ENCODE measurements around the gene ADGRF4.
A peak's percentile ranks its signal among the peaks of the same experiment; 100 is the strongest.

The ADGRF4 gene

DNA sequence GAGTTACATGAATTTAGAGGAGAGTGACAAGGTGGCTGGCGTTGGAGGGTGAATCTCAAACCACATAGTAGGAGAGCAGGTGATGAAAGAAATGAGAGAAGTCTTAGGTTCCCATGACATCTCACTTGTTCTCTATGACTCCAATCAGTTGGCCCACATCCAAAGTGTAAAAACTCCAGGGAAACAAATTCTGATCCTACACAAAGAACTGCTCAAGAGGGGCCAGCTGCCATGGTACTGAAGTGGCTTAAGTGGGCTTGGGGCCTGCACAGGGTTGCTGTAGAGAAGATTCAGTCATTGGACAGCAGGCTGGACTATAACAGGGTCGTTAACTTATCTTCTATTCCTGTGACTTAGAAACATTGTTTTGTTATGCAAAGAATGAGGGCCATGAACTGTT lies 7.6 kb upstream of the ADGRF4 start:
- H3K4me3 ChIP-seq (ENCODE audit: control insufficient read depth, low read depth, low read length): no peak overlapping the region
- TF ChIP-seq, protein P1, sequence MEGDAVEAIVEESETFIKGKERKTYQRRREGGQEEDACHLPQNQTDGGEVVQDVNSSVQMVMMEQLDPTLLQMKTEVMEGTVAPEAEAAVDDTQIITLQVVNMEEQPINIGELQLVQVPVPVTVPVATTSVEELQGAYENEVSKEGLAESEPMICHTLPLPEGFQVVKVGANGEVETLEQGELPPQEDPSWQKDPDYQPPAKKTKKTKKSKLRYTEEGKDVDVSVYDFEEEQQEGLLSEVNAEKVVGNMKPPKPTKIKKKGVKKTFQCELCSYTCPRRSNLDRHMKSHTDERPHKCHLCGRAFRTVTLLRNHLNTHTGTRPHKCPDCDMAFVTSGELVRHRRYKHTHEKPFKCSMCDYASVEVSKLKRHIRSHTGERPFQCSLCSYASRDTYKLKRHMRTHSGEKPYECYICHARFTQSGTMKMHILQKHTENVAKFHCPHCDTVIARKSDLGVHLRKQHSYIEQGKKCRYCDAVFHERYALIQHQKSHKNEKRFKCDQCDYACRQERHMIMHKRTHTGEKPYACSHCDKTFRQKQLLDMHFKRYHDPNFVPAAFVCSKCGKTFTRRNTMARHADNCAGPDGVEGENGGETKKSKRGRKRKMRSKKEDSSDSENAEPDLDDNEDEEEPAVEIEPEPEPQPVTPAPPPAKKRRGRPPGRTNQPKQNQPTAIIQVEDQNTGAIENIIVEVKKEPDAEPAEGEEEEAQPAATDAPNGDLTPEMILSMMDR (conservative IDR thresholded peaks at IDR 0.05; ENCODE audit: control insufficient read depth, insufficient read depth, low read depth, low read length): no peak
- DNase-seq (ENCODE audit: low read depth): no peak

DNA sequence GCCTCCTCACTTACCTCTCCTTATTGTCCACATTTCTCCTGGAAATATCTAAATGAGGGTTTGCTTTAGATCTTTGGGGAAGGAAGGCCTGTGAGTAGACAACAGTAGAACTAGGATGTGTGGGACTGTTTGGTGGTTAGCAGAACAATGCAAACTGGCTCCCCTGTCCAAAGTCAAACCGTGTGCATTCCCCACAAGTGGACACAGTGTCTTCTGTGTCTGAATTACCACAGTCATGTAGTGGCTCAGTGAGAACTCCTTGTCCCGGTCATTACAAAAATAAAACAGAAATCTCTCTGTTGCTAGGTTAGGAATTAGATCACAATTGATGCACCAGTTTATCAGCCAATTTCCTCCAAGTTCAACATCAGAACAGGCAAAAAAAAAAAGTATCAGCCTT lies 455 bp upstream of the ADGRF4 start:
- H3K4me3 ChIP-seq (ENCODE audit: control insufficient read depth, low read depth, low read length): no peak overlapping the region
- no peak for DNase-seq (ENCODE audit: low read depth)
- TF ChIP-seq, protein P1 (conservative IDR thresholded peaks at IDR 0.05; ENCODE audit: control insufficient read depth, insufficient read depth, low read depth, low read length): no peak

DNA sequence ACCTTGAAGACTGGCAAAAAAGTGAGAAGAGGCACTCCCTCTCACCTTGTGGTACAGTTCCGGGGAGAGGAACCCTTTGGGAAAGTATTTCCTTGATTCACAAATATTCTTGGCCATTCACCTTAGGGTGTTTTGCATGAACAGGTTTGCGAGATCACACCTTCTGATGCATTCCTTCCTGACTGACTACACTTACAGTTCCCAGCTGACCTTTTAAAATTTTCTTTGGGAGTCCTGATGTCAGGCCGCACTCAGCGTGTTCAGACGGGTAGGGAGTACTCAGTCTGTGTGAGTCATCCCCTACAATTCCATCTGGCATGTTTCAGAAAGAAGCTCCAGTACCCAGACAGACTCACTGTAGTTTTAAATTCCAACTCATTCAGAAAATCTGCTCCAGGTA lies 1.7 kb downstream of the ADGRF4 start:
- H3K4me3 ChIP-seq (ENCODE audit: control insufficient read depth, low read depth, low read length): no peak overlapping the region
- TF ChIP-seq, protein P1 (conservative IDR thresholded peaks at IDR 0.05; ENCODE audit: control insufficient read depth, insufficient read depth, low read depth, low read length): no peak
- DNase-seq (ENCODE audit: low read depth): peak; percentile 62

DNA sequence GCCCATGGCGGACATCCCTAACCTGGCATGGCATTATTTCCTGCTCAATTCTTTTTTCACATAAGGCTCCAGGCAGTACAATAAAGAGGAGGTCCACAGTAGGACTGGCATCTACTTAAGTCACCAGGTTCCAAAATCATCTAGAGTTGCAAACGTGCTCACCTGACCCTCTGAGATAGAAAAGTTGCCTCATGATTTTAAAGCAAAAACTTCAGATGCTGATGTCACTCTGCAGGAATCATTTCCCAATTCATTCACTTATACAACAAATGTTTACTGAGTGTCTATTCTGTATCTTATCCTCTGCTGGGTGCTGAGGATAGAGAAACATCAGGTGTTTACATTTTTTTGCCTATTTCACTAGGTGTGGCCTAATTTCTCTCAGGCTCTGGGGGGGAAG lies 2.2 kb downstream of the ADGRF4 start:
- TF ChIP-seq, protein P1 (conservative IDR thresholded peaks at IDR 0.05; ENCODE audit: control insufficient read depth, insufficient read depth, low read depth, low read length): no peak
- H3K4me3 ChIP-seq (ENCODE audit: control insufficient read depth, low read depth, low read length): no peak overlapping the region
- no peak for DNase-seq (ENCODE audit: low read depth)

DNA sequence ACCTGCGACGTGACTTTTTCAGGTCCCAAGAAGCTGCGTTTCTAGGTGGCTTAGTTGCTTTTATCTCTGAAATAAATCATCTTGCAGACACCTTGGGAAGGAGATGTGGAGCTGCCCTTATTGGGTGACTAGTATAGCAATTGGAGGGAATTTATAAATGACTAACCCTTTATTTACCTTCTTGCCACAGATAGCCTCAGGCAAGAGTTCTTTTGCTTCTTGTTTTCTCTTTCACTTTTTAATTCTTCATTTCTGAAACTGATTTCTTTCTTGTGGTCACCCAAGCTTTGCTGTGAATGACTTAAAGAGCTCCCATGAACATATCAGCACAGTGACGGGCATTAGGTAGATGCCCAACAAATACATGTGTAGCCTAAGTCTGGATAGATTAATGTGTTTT lies 3.0 kb downstream of the ADGRF4 start:
- DNase-seq (ENCODE audit: low read depth): no peak
- TF ChIP-seq, protein P1 (conservative IDR thresholded peaks at IDR 0.05; ENCODE audit: control insufficient read depth, insufficient read depth, low read depth, low read length): no peak
- no peak overlapping the region for H3K4me3 ChIP-seq (ENCODE audit: control insufficient read depth, low read depth, low read length)

DNA sequence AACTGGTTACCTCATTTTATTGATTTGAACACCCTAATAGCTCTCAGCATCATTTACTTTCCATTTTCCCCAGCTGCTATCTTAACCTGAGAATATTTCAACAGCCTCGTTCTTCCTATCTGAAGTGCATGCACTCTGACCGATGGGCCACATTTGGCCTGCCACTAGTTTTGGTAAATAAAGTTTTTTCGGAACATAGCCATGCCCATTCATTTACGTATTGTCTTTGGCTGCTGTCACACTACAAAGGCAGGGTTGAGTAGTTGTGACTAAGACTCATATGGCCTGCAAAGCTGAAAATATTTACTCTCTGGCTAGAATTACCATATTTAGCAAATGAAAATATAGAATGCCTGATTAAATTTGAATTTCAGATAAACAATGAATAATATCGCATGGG lies 10.8 kb downstream of the ADGRF4 start:
- no peak for DNase-seq (ENCODE audit: low read depth)
- no peak overlapping the region for H3K4me3 ChIP-seq (ENCODE audit: control insufficient read depth, low read depth, low read length)
- TF ChIP-seq, protein P1 (conservative IDR thresholded peaks at IDR 0.05; ENCODE audit: control insufficient read depth, insufficient read depth, low read depth, low read length): no peak

DNA sequence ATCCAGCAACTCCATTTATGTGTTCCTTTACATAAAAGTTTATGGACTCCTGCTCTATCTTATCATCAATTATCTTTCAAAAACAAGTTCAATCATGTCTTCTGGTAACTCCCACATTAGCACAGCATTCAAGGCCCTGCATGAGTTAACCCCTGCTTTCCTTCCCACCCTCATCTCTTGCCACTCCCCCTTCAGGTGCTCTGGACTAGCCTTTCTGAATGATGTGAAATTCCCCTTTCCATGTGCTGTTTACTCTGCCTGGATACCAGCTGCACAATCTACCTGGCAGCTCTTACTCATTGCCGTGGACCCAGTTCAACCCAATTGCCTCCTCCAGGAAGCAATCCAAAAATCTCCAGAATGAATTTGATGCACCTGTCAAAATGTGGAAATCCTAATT lies 11.9 kb downstream of the ADGRF4 start:
- no peak for DNase-seq (ENCODE audit: low read depth)
- H3K4me3 ChIP-seq (ENCODE audit: control insufficient read depth, low read depth, low read length): no peak overlapping the region
- TF ChIP-seq, protein P1 (conservative IDR thresholded peaks at IDR 0.05; ENCODE audit: control insufficient read depth, insufficient read depth, low read depth, low read length): no peak

All from fibroblast of mammary gland (primary cell).